IMR-90 (cell line): ENCODE measurements around the gene ZNF716. TPM values are rescaled to one million over a fixed set of nuclear protein-coding genes. Genes with fewer than 3 reads are reported as not detected.

Experiments
- ATAC-seq: fragments of 200-7000 bp; cut with Tn5 transposase; 2 replicates; pipeline ENCODE4 v1.9.1; 2020; ENCODE audit warnings: low read depth, mild to moderate bottlenecking, moderate library complexity
- BruUV-seq: library from RNA; stranded (reverse); fragments of 400-500 nt; replicated peaks from 2 replicates; lab custom pipeline; 2021; lab: Mats Ljungman, UMichigan
- CTCF ChIA-PET: fragments of 300-600 bp; formaldehyde crosslinking; extraction: SDS; loops from one replicate; lab custom pipeline; 2021; ENCODE audit warnings: antibody characterized with exemption; lab: Yijun Ruan, JAX
- POLR2A ChIA-PET: fragments of 300-600 bp; sonication (Branson Sonifier 250); formaldehyde crosslinking; loops from one replicate; lab custom pipeline; 2022; ENCODE audit warnings: antibody characterized with exemption; ENCODE audit not compliant: unreplicated experiment; lab: Charles Lee
- DNase-seq: peaks from one replicate; pipeline ENCODE4 v3.0.0; 2013
- H2AFZ ChIP-seq: replicated peaks from 2 replicates; pipeline ENCODE3; 2013; ENCODE audit warnings: low read length, mild to moderate bottlenecking; ENCODE audit not compliant: poor library complexity
- H2AK5ac ChIP-seq: 2 replicates; pipeline ENCODE4 v1.6.1; 2013; ENCODE audit warnings: low read depth, low read length, inconsistent platforms
- H2AK9ac ChIP-seq: replicated peaks from 2 replicates; pipeline ENCODE3; 2013; ENCODE audit warnings: mild to moderate bottlenecking, low read depth, low read length, moderate library complexity; ENCODE audit not compliant: poor library complexity
- H2BK120ac ChIP-seq: 2 replicates; pipeline ENCODE4 v1.6.1; 2013; ENCODE audit warnings: low read depth, low read length, inconsistent platforms
- H2BK15ac ChIP-seq: 3 replicates; pipeline ENCODE4 v1.6.1; 2013; ENCODE audit warnings: low read depth, low read length, inconsistent platforms
- H2BK20ac ChIP-seq: 2 replicates; pipeline ENCODE4 v1.6.1; 2013; ENCODE audit warnings: low read depth, mild to moderate bottlenecking, inconsistent platforms, low read length, moderate library complexity
- H2BK5ac ChIP-seq: 2 replicates; pipeline ENCODE4 v1.6.1; 2013; ENCODE audit warnings: mild to moderate bottlenecking, low read depth, low read length, inconsistent platforms; ENCODE audit not compliant: poor library complexity, severe bottlenecking
- H3K14ac ChIP-seq: replicated peaks from 2 replicates; pipeline ENCODE4 v1.6.1; 2013; ENCODE audit warnings: low read depth, low read length, inconsistent platforms
- H3K18ac ChIP-seq: 2 replicates; pipeline ENCODE4 v1.6.1; 2013; ENCODE audit warnings: low read depth, low read length, control low read depth
- H3K23ac ChIP-seq: 2 replicates; pipeline ENCODE4 v1.6.1; 2013; ENCODE audit warnings: low read depth, low read length, inconsistent platforms
- H3K27ac ChIP-seq: 2 replicates; pipeline ENCODE4 v1.5.1; 2013; ENCODE audit warnings: mild to moderate bottlenecking, control low read depth, low read length; ENCODE audit not compliant: insufficient read depth
- H3K27me3 ChIP-seq: 2 replicates; pipeline ENCODE4 v1.6.1; 2013; ENCODE audit warnings: low read length; ENCODE audit not compliant: control insufficient read depth, insufficient read depth
- H3K36me3 ChIP-seq: 2 replicates; pipeline ENCODE4 v1.6.1; 2013; ENCODE audit warnings: low read length, mixed read lengths; ENCODE audit not compliant: control insufficient read depth, insufficient read depth
- H3K4ac ChIP-seq: 2 replicates; pipeline ENCODE4 v1.6.1; 2013; ENCODE audit warnings: low read depth, low read length, inconsistent platforms
- H3K4me1 ChIP-seq: 2 replicates; pipeline ENCODE4 v1.6.1; 2013; ENCODE audit warnings: low read length, mixed read lengths; ENCODE audit not compliant: control insufficient read depth, insufficient read depth
- H3K4me2 ChIP-seq: 2 replicates; pipeline ENCODE4 v1.6.1; 2013; ENCODE audit warnings: low read depth, mild to moderate bottlenecking, control low read depth, low read length, moderate library complexity
- H3K4me3 ChIP-seq: 2 replicates; pipeline ENCODE4 v1.5.1; 2013; ENCODE audit warnings: low read depth, mild to moderate bottlenecking, control low read depth, low read length, moderate library complexity; ENCODE audit not compliant: insufficient read depth
- H3K56ac ChIP-seq: 2 replicates; pipeline ENCODE4 v1.6.1; 2013; ENCODE audit warnings: low read length, inconsistent platforms; ENCODE audit not compliant: insufficient read depth; ENCODE audit errors: extremely low read depth
- H3K79me1 ChIP-seq, 2 experiments: 2 replicates each; pipeline ENCODE4 v1.6.1; 2013; ENCODE audit warnings: low read length in 2 of 2, inconsistent platforms in 1 of 2, low read depth in 1 of 2
- H3K9ac ChIP-seq: 2 replicates; pipeline ENCODE4 v1.6.1; 2013; ENCODE audit warnings: low read depth, low read length, control low read depth
- H3K9me1 ChIP-seq: 2 replicates; pipeline ENCODE4 v1.6.1; 2013; ENCODE audit warnings: low read length, inconsistent platforms; ENCODE audit not compliant: insufficient read depth
- H3K9me3 ChIP-seq: 2 replicates; pipeline ENCODE4 v1.6.1; 2013; ENCODE audit warnings: low read length; ENCODE audit not compliant: control insufficient read depth, insufficient read depth
- H4K20me1 ChIP-seq: 2 replicates; pipeline ENCODE4 v1.6.1; 2013; ENCODE audit warnings: low read length, inconsistent platforms; ENCODE audit not compliant: insufficient read depth
- H4K5ac ChIP-seq: 2 replicates; pipeline ENCODE4 v1.6.1; 2013; ENCODE audit warnings: mild to moderate bottlenecking, low read depth, low read length, control low read depth
- H4K8ac ChIP-seq, 2 experiments: 2 replicates each; pipeline ENCODE4 v1.6.1; 2013; ENCODE audit warnings: low read depth in 2 of 2, low read length in 2 of 2, control low read depth in 1 of 2, inconsistent platforms in 1 of 2
- H4K91ac ChIP-seq: 2 replicates; pipeline ENCODE4 v1.6.1; 2013; ENCODE audit warnings: low read depth, low read length, inconsistent platforms; ENCODE audit not compliant: insufficient read depth
- BHLHE40 ChIP-seq: fragments of 150-350 bp; IDR thresholded peaks from 2 replicates; pipeline ENCODE4 v1.6.1; 2016; ENCODE audit warnings: mild to moderate bottlenecking, low read depth, low read length
- CEBPB ChIP-seq: IDR thresholded peaks from 2 replicates; pipeline ENCODE4 v1.6.1; 2012; ENCODE audit warnings: low read depth, low read length, improper control_type of control experiment
- CHD1 ChIP-seq: IDR thresholded peaks from 2 replicates; pipeline ENCODE4 v1.6.1; 2012; ENCODE audit warnings: low read depth, low read length, improper control_type of control experiment
- ELK1 ChIP-seq: fragments of 150-350 bp; IDR thresholded peaks from 2 replicates; pipeline ENCODE4 v1.6.1; 2016; ENCODE audit warnings: low read depth, mild to moderate bottlenecking, low read length, moderate library complexity, borderline replicate concordance
- FOS ChIP-seq: fragments of 150-350 bp; IDR thresholded peaks from 2 replicates; pipeline ENCODE4 v1.6.1; 2016; ENCODE audit warnings: low read depth, low read length
- MAFK ChIP-seq: IDR thresholded peaks from 2 replicates; pipeline ENCODE4 v1.6.1; 2012; ENCODE audit warnings: low read depth, low read length, improper control_type of control experiment
- MAZ ChIP-seq: IDR thresholded peaks from 2 replicates; pipeline ENCODE4 v1.6.1; 2012; ENCODE audit warnings: low read depth, mild to moderate bottlenecking, low read length, improper control_type of control experiment, moderate library complexity, borderline replicate concordance
- MXI1 ChIP-seq: IDR thresholded peaks from 2 replicates; pipeline ENCODE4 v1.6.1; 2012; ENCODE audit warnings: low read depth, mild to moderate bottlenecking, low read length, moderate library complexity, borderline replicate concordance
- NFE2L2 ChIP-seq: fragments of 150-350 bp; IDR thresholded peaks from 2 replicates; pipeline ENCODE4 v1.6.1; 2016; ENCODE audit warnings: low read depth, mild to moderate bottlenecking, low read length
- POLR2A ChIP-seq: IDR thresholded peaks from 2 replicates; pipeline ENCODE4 v1.6.1; 2012; ENCODE audit warnings: mild to moderate bottlenecking, low read depth, low read length
- RAD21 ChIP-seq: IDR thresholded peaks from 2 replicates; pipeline ENCODE4 v1.6.1; 2012; ENCODE audit warnings: low read length, improper control_type of control experiment
- RCOR1 ChIP-seq: IDR thresholded peaks from 2 replicates; pipeline ENCODE4 v1.6.1; 2012; ENCODE audit warnings: mild to moderate bottlenecking, low read length, improper control_type of control experiment; ENCODE audit not compliant: insufficient replicate concordance
- RFX5 ChIP-seq: IDR thresholded peaks from 2 replicates; pipeline ENCODE4 v1.8.0; 2012; ENCODE audit warnings: low read depth, mild to moderate bottlenecking, low read length, moderate library complexity
- SMC3 ChIP-seq: fragments of 150-350 bp; IDR thresholded peaks from 2 replicates; pipeline ENCODE4 v1.6.1; 2016; ENCODE audit warnings: low read depth, mild to moderate bottlenecking, antibody characterized with exemption, low read length, moderate library complexity
- WGBS, 2 experiments: methylation state at CpG; one replicate each; pipeline versions ENCODE4 v1.1.5 to v1.1.7; 2013; ENCODE audit warnings: missing lambda C conversion rate in 2 of 2; ENCODE audit not compliant: insufficient read length in 1 of 2; ENCODE audit errors: extremely low coverage in 2 of 2; 5-methylcytosine and 5-hydroxymethylcytosine counted together
- dilution Hi-C: fragments of 300-500 bp; cut with HindIII; formaldehyde crosslinking; loops from one replicate; pipeline ENCODE4 v1.14.3; 2018; ENCODE audit warnings: low sequenced_read_pairs; ENCODE audit not compliant: unreplicated experiment
- in situ Hi-C: fragments of 300-500 bp; cut with MboI; formaldehyde crosslinking; loops from 3 replicates; pipeline ENCODE4 v1.14.3; 2019; ENCODE audit warnings: low sequenced_read_pairs, inconsistent platforms, mixed read lengths
- intact Hi-C: fragments of 100-400 bp; cut with micrococcal nuclease; formaldehyde crosslinking; loops from 2 replicates; pipeline ENCODE4 v1.10.0; 2022
- polyA plus RNA-seq, 3 experiments: library from polyadenylated mRNA; depleted of rRNA; stranded (reverse); fragments of >200 nt; gene quantifications; 2 replicates each; pipeline ENCODE4 v1.2.3, GENCODE V29; 2012; ENCODE audit warnings: low replicate concordance in 1 of 3
- total RNA-seq: library from RNA; depleted of rRNA; stranded (reverse); fragments of >200 nt; gene quantifications from 2 replicates; pipeline ENCODE4 v1.2.3, GENCODE V29; 2012
- TF ChIP-seq, protein P1 (sequence below): fragments of 150-350 bp; IDR thresholded peaks from 2 replicates; pipeline ENCODE4 v1.6.1; 2017; ENCODE audit warnings: mild to moderate bottlenecking, antibody characterized with exemption, low read length, low read depth
- TF ChIP-seq, protein P2 (sequence below): conservative IDR thresholded peaks from 2 replicates; pipeline ENCODE4 v1.5.1; 2012; ENCODE audit warnings: mild to moderate bottlenecking, low read depth, low read length, improper control_type of control experiment

Gene ZNF716
- total and polyA plus RNA-seq, 2 of the 4 experiments (the other 2 are of a cell fraction): not detected

DNA sequence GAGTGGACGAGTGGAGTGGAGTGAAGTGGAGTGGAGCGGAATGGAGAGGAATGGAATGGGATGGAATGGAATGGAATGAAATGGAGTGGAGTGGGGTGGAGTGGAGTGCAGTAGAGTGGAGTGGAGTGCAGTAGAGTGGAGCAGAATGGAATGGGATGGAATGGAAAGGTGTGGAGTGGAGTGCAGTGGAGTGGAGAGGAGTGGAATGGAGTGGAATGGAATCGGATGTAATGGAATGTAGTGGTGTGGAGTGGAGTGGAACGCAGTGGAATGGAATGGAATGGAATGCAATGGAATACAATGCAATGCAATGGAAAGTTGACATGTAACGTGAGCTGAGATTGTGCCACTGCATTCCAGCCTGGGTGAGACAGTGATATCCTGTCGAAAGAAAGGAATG is 46.4 kb downstream of the ZNF716 start:
- in situ Hi-C loops: no loop called here
- no peak overlapping the region for H4K5ac ChIP-seq
- no peak overlapping the region for H3K9ac ChIP-seq
- H2AK5ac ChIP-seq: no peak overlapping the region
- H3K36me3 ChIP-seq: no peaks in the 10 kb centered on the region
- H3K27me3 ChIP-seq: no peaks in the 10 kb centered on the region
- POLR2A ChIA-PET: no interaction called here
- no peak overlapping the region for H3K4me2 ChIP-seq
- no peak overlapping the region for H3K27ac ChIP-seq
- H3K4me3 ChIP-seq: no peak overlapping the region
- H3K4me1 ChIP-seq: no peaks in the 10 kb centered on the region
- ATAC-seq: no peak
- H2BK20ac ChIP-seq: no peak overlapping the region
- H3K18ac ChIP-seq: no peak overlapping the region
- CTCF ChIA-PET: no interaction called here
- intact Hi-C loops: no loop called here
- WGBS, 2 experiments: 73 to 100% methylated on average over 1 to 2 of the region's 6 CpGs
- H2BK15ac ChIP-seq: no peak overlapping the region
- H3K4ac ChIP-seq: no peak overlapping the region
- H3K23ac ChIP-seq: no peak overlapping the region
- no peak overlapping the region for H4K91ac ChIP-seq
- H3K9me1 ChIP-seq: no peaks in the 10 kb centered on the region
- peak overlapping the region; percentile 76 for H2BK5ac ChIP-seq
- no peaks in the 10 kb centered on the region for H4K20me1 ChIP-seq
- TF ChIP-seq RFX5: no peak
- no peak for TF ChIP-seq RCOR1
- no peak for TF ChIP-seq BHLHE40
- TF ChIP-seq CHD1: no peak
- TF ChIP-seq RAD21: no peak
- no peak for TF ChIP-seq ELK1
- TF ChIP-seq MXI1: no peak
- no peak for TF ChIP-seq MAZ
- TF ChIP-seq FOS: no peak
- TF ChIP-seq, protein P1, sequence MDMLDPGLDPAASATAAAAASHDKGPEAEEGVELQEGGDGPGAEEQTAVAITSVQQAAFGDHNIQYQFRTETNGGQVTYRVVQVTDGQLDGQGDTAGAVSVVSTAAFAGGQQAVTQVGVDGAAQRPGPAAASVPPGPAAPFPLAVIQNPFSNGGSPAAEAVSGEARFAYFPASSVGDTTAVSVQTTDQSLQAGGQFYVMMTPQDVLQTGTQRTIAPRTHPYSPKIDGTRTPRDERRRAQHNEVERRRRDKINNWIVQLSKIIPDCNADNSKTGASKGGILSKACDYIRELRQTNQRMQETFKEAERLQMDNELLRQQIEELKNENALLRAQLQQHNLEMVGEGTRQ: no peak
- no peak for TF ChIP-seq SMC3
- TF ChIP-seq POLR2A: no peak
- TF ChIP-seq NFE2L2: no peak
- no peak for TF ChIP-seq MAFK
- TF ChIP-seq, protein P2, sequence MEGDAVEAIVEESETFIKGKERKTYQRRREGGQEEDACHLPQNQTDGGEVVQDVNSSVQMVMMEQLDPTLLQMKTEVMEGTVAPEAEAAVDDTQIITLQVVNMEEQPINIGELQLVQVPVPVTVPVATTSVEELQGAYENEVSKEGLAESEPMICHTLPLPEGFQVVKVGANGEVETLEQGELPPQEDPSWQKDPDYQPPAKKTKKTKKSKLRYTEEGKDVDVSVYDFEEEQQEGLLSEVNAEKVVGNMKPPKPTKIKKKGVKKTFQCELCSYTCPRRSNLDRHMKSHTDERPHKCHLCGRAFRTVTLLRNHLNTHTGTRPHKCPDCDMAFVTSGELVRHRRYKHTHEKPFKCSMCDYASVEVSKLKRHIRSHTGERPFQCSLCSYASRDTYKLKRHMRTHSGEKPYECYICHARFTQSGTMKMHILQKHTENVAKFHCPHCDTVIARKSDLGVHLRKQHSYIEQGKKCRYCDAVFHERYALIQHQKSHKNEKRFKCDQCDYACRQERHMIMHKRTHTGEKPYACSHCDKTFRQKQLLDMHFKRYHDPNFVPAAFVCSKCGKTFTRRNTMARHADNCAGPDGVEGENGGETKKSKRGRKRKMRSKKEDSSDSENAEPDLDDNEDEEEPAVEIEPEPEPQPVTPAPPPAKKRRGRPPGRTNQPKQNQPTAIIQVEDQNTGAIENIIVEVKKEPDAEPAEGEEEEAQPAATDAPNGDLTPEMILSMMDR: no peak
- TF ChIP-seq CEBPB: no peak
- H2BK120ac ChIP-seq: no peak overlapping the region
- no peak for DNase-seq
- no TSS peak for BruUV-seq
- peaks cover 25% of the 10 kb centered on the region for H3K9me3 ChIP-seq
- H2AFZ ChIP-seq: no peak overlapping the region
- no peak overlapping the region for H4K8ac ChIP-seq
- no peaks in the 10 kb centered on the region for H3K79me1 ChIP-seq
- H3K56ac ChIP-seq: no peak overlapping the region
- dilution Hi-C loops: no loop called here
- H3K14ac ChIP-seq: no peak overlapping the region
- H2AK9ac ChIP-seq: no peak overlapping the region
